Measurements from ENCODE around the gene KCNQ5.

The KCNQ5 gene

GRCh38 chr6:72966628-72967280 lies 344.9 kb downstream of the KCNQ5 start:
- no peak for DNase-seq
- Histone ChIP-seq H3K4me3 (ENCODE audit: low read depth, low read length) (no peak overlapping the region), H3K36me3 (no peaks in the 10 kb centered on the region), H3K27me3 (ENCODE audit: insufficient read depth, low read depth, severe bottlenecking) (no peaks in the 10 kb centered on the region), H3K27ac (no peak overlapping the region), H3K9me3 (ENCODE audit: severe bottlenecking) (no peaks in the 10 kb centered on the region)
- TF ChIP-seq CTCF (IDR thresholded peaks at IDR 0.05; ENCODE audit: low read depth, low read length) = no peak

- H3K9me3 ChIP-seq (ENCODE audit: severe bottlenecking) = no peaks in the 10 kb centered on the region
- H3K27me3 ChIP-seq (ENCODE audit: insufficient read depth, low read depth, severe bottlenecking) = no peaks in the 10 kb centered on the region
- no peak for DNase-seq
- no peaks in the 10 kb centered on the region for H3K36me3 ChIP-seq
- H3K4me3 ChIP-seq (ENCODE audit: low read depth, low read length) = no peak overlapping the region
- H3K27ac ChIP-seq = no peak overlapping the region
- no peak for TF ChIP-seq CTCF (IDR thresholded peaks at IDR 0.05; ENCODE audit: low read depth, low read length)
Observed at GRCh38 chr6:72967329-72967728, 345.5 kb downstream of the KCNQ5 start.

GRCh38 chr6:72968704-72969103 lies 346.8 kb downstream of the KCNQ5 start:
- TF ChIP-seq CTCF (IDR thresholded peaks at IDR 0.05; ENCODE audit: low read depth, low read length) = no peak
- H3K9me3 ChIP-seq (ENCODE audit: severe bottlenecking) = no peaks in the 10 kb centered on the region
- no peaks in the 10 kb centered on the region for H3K36me3 ChIP-seq
- no peak for DNase-seq
- H3K27ac ChIP-seq = no peak overlapping the region
- H3K27me3 ChIP-seq (ENCODE audit: insufficient read depth, low read depth, severe bottlenecking) = no peaks in the 10 kb centered on the region
- H3K4me3 ChIP-seq (ENCODE audit: low read depth, low read length) = no peak overlapping the region

GRCh38 chr6:72969666-72970065 lies 347.8 kb downstream of the KCNQ5 start:
- H3K36me3 ChIP-seq = no peaks in the 10 kb centered on the region
- TF ChIP-seq CTCF (IDR thresholded peaks at IDR 0.05; ENCODE audit: low read depth, low read length) = no peak
- no peak for DNase-seq
- no peaks in the 10 kb centered on the region for H3K27me3 ChIP-seq (ENCODE audit: insufficient read depth, low read depth, severe bottlenecking)
- H3K27ac ChIP-seq = no peak overlapping the region
- no peak overlapping the region for H3K4me3 ChIP-seq (ENCODE audit: low read depth, low read length)
- no peaks in the 10 kb centered on the region for H3K9me3 ChIP-seq (ENCODE audit: severe bottlenecking)

GRCh38 chr6:72972579-72972978 lies 350.7 kb downstream of the KCNQ5 start:
- Histone ChIP-seq H3K4me3 (ENCODE audit: low read depth, low read length) (no peak overlapping the region), H3K36me3 (no peaks in the 10 kb centered on the region), H3K27ac (no peak overlapping the region), H3K9me3 (ENCODE audit: severe bottlenecking) (no peaks in the 10 kb centered on the region), H3K27me3 (ENCODE audit: insufficient read depth, low read depth, severe bottlenecking) (no peaks in the 10 kb centered on the region)
- no peak for DNase-seq
- no peak for TF ChIP-seq CTCF (IDR thresholded peaks at IDR 0.05; ENCODE audit: low read depth, low read length)

- no peak for TF ChIP-seq CTCF (IDR thresholded peaks at IDR 0.05; ENCODE audit: low read depth, low read length)
- no peak for DNase-seq
Observed at GRCh38 chr6:72974276-72974675, 352.4 kb downstream of the KCNQ5 start.

More at GRCh38 chr6:72974276-72974675, 352.4 kb downstream of the KCNQ5 start:
- H3K4me3 ChIP-seq (ENCODE audit: low read depth, low read length) = no peak overlapping the region
- no peaks in the 10 kb centered on the region for H3K36me3 ChIP-seq
- peaks cover 2% of the 10 kb centered on the region for H3K9me3 ChIP-seq (ENCODE audit: severe bottlenecking)
- no peaks in the 10 kb centered on the region for H3K27me3 ChIP-seq (ENCODE audit: insufficient read depth, low read depth, severe bottlenecking)
- H3K27ac ChIP-seq = no peak overlapping the region
